ENCODE results near the gene TAS2R46. TPM values are rescaled to one million over a fixed set of nuclear protein-coding genes. Genes with fewer than 3 reads are reported as not detected.
"Not testable (repeated sequence)": the region's sequence is repeated elsewhere in the genome, so short reads cannot be mapped to it uniquely, and the experiment has no call there.

TAS2R46 gene
- total RNA-seq (2014; rRNA removed; shearing (Covaris generic)) (1.0 and 5.0 TPM in 2 replicates), polyA plus RNA-seq (2016; fragmentation: Nextera tagmentation; extraction: Ambion mirVana) (0.45 and 0.49 TPM in 2 replicates)
- long read RNA-seq = 0 reads

GRCh38 chr12:11062194-11062593 lies at the start of gene TAS2R46:
Gene TAS2R46, minus strand, starts transcription at chr12:11062294. Its CDS starts 0 bp downstream, at chr12:11062294.
- not testable (repeated sequence) for H3F3A ChIP-seq (replicated peaks; ENCODE audit: low read depth); H4K20me1 ChIP-seq (replicated peaks; ENCODE audit: insufficient read depth); H3K36me3 ChIP-seq (ENCODE audit: insufficient read depth); H3K9me2 ChIP-seq (ENCODE audit: insufficient read depth); H3K4me1 Mint-ChIP-seq; H3K36me3 Mint-ChIP-seq (ENCODE audit: low read depth); H3K9me3 Mint-ChIP-seq; DNase-seq (ENCODE audit: low spot score); H3K27me3 Mint-ChIP-seq (ENCODE audit: insufficient read depth, low read depth, poor library complexity); H3K4me1 ChIP-seq (ENCODE audit: insufficient read depth); H2AFZ ChIP-seq; ATAC-seq; H3K4me3 Mint-ChIP-seq; H3K79me2 ChIP-seq (replicated peaks; ENCODE audit: insufficient read depth); H3K27me3 ChIP-seq (ENCODE audit: insufficient read depth); H3K4me2 ChIP-seq; H3K27ac ChIP-seq (ENCODE audit: low read depth); H3K27ac Mint-ChIP-seq; H3K4me3 ChIP-seq

GRCh38 chr12:11111213-11111612 lies 49.1 kb upstream of the TAS2R46 start:
- peaks cover 81% of the 10 kb centered on the region for H3K36me3 Mint-ChIP-seq (ENCODE audit: low read depth)
- not testable (repeated sequence) for H3K27ac ChIP-seq (ENCODE audit: low read depth); H3K27ac Mint-ChIP-seq; H3K4me1 ChIP-seq (ENCODE audit: insufficient read depth); H3K9me2 ChIP-seq (ENCODE audit: insufficient read depth); DNase-seq (ENCODE audit: low spot score); H3K36me3 ChIP-seq (ENCODE audit: insufficient read depth); H3K27me3 ChIP-seq (ENCODE audit: insufficient read depth); H2AFZ ChIP-seq; H3K4me3 ChIP-seq; H3K27me3 Mint-ChIP-seq (ENCODE audit: insufficient read depth, low read depth, poor library complexity); H3K4me3 Mint-ChIP-seq; H3F3A ChIP-seq (replicated peaks; ENCODE audit: low read depth); H3K4me2 ChIP-seq; ATAC-seq; H3K4me1 Mint-ChIP-seq
- H3K79me2 ChIP-seq (replicated peaks; ENCODE audit: insufficient read depth) = peaks cover 99% of the 10 kb centered on the region
- H4K20me1 ChIP-seq (replicated peaks; ENCODE audit: insufficient read depth) = peaks cover 21% of the 10 kb centered on the region; the same call in 1 of the 2 replicates
- peaks cover 31% of the 10 kb centered on the region for H3K9me3 Mint-ChIP-seq

- Histone ChIP-seq H3F3A (replicated peaks; ENCODE audit: low read depth) (no peaks in the 10 kb centered on the region), H3K4me1 (ENCODE audit: insufficient read depth) (no peaks in the 10 kb centered on the region), H3K36me3 (ENCODE audit: insufficient read depth) (peaks cover 3% of the 10 kb centered on the region; the same call in 1 of the 2 replicates), H3K27ac (ENCODE audit: low read depth) (no peak overlapping the region), H4K20me1 (replicated peaks; ENCODE audit: insufficient read depth) (peaks cover 19% of the 10 kb centered on the region; the same call in 1 of the 2 replicates), H3K27me3 (ENCODE audit: insufficient read depth) (no peaks in the 10 kb centered on the region), H3K79me2 (replicated peaks; ENCODE audit: insufficient read depth) (peaks cover 91% of the 10 kb centered on the region), H3K9me2 (ENCODE audit: insufficient read depth) (no peaks in the 10 kb centered on the region), H3K4me3 (no peak overlapping the region), H2AFZ (no peak overlapping the region), H3K4me2 (no peak overlapping the region)
- DNase-seq (ENCODE audit: low spot score) = no peak
- H3K9me3 Mint-ChIP-seq = peaks cover 30% of the 10 kb centered on the region
- H3K27ac Mint-ChIP-seq = no peak overlapping the region
- no peak overlapping the region for H3K4me3 Mint-ChIP-seq
- H3K27me3 Mint-ChIP-seq (ENCODE audit: insufficient read depth, low read depth, poor library complexity) = no peaks in the 10 kb centered on the region
- H3K36me3 Mint-ChIP-seq (ENCODE audit: low read depth) = peaks cover 85% of the 10 kb centered on the region
- ATAC-seq = no peak
- H3K4me1 Mint-ChIP-seq = no peaks in the 10 kb centered on the region; the same call in 2 of the 3 replicates
- TF ChIP-seq STAT1 (IDR thresholded peaks at IDR 0.05; ENCODE audit: unreplicated experiment) = no peak
- TF ChIP-seq EZH2phosphoT487 (IDR thresholded peaks at IDR 0.05; ENCODE audit: unreplicated experiment) = no peak
- TF ChIP-seq NANOG (IDR thresholded peaks at IDR 0.05; ENCODE audit: borderline replicate concordance) = no peak
- no peak for TF ChIP-seq CREB1 (CRISPR knock-in tag; IDR thresholded peaks at IDR 0.05; ENCODE audit: low read depth)
- TF ChIP-seq JUNB (IDR thresholded peaks at IDR 0.05; ENCODE audit: unreplicated experiment) = no peak
- no peak for TF ChIP-seq EZH2 (IDR thresholded peaks at IDR 0.05; ENCODE audit: low read depth, unreplicated experiment)
- TF ChIP-seq ETS1 (IDR thresholded peaks at IDR 0.05) = no peak
- no peak for TF ChIP-seq ZNF462 (CRISPR knock-in tag; IDR thresholded peaks at IDR 0.05)
Measured at GRCh38 chr12:11108862-11109261, 46.8 kb upstream of the TAS2R46 start.
